BLaER1 treated with 17β-estradiol and CSF1 and Interleukin-3, amounts not matched to agents 10 nM and 100 nM (cell line): ENCODE data around the gene TUBB4A.

ENCODE experiments used
- H3K27ac ChIP-seq, 11 experiments: shearing (Covaris generic); formaldehyde crosslinking; 2 replicates each; pipeline ENCODE4 v1.8.1; 2022
- H3K27me3 ChIP-seq, 11 experiments: shearing (Covaris generic); formaldehyde crosslinking; 2 replicates each; pipeline ENCODE4 v1.8.1; 2022
- H3K36me3 ChIP-seq, 11 experiments: shearing (Covaris generic); formaldehyde crosslinking; 2 replicates each; pipeline ENCODE4 v1.8.1; 2022
- H3K4me1 ChIP-seq, 10 experiments: shearing (Covaris generic); formaldehyde crosslinking; 2 replicates each; pipeline ENCODE4 v1.8.1; 2022
- H3K4me2 ChIP-seq, 11 experiments: shearing (Covaris generic); formaldehyde crosslinking; 2 replicates each; pipeline ENCODE4 v1.8.1; 2022
- H3K4me3 ChIP-seq, 10 experiments: shearing (Covaris generic); formaldehyde crosslinking; 2 replicates each; pipeline ENCODE4 v1.8.1; 2022
- H3K9ac ChIP-seq, 11 experiments: shearing (Covaris generic); formaldehyde crosslinking; 2 replicates each; pipeline ENCODE4 v1.8.1; 2022
- H3K9me3 ChIP-seq, 11 experiments: shearing (Covaris generic); formaldehyde crosslinking; replicated peaks in 1 of 11; 2 replicates each; pipeline ENCODE4 v1.8.1; 2022
- H4K20me1 ChIP-seq, 11 experiments: shearing (Covaris generic); formaldehyde crosslinking; 2 replicates each; pipeline ENCODE4 v1.8.1; 2022
- Cebpa-rat ChIP-seq, 11 experiments: shearing (Covaris generic); IDR thresholded peaks; 2 replicates each; pipeline ENCODE4 v1.8.1; 2022

The TUBB4A gene

GRCh38 chr19:6534451-6535093 lies 32.5 kb upstream of the TUBB4A start:
- Histone ChIP-seq H3K4me3 (peak overlapping the region in 1 of 10 experiments; percentile 12; a peak in 1 of 20 replicates), H3K27me3 (no peaks in the 10 kb centered on the region), H3K9ac (no peak overlapping the region), H3K27ac (peak overlapping the region in 3 of 11 experiments; percentile 26 to 87 (median 38); a peak in 4 of 22 replicates), H3K4me1 (peaks cover 53 to 82% (median 69%) of the 10 kb centered on the region in 10 experiments), H4K20me1 (peaks cover 5 to 43% (median 17%) of the 10 kb centered on the region in 11 experiments; a peak in 16 of 22 replicates), H3K9me3 (peaks cover 0 to 14% (median 8%) of the 10 kb centered on the region in 11 experiments; a peak in 12 of 22 replicates), H3K36me3 (peaks cover 14 to 27% (median 21%) of the 10 kb centered on the region in 11 experiments), H3K4me2 (peak overlapping the region in 5 of 11 experiments; percentile 15 to 60 (median 40); a peak in 6 of 22 replicates)
- no peak for TF ChIP-seq Cebpa-rat (IDR thresholded peaks at IDR 0.05)

- peaks cover 0 to 14% (median 8%) of the 10 kb centered on the region in 11 experiments; a peak in 12 of 22 replicates for H3K9me3 ChIP-seq
- H3K27me3 ChIP-seq: no peaks in the 10 kb centered on the region
- peaks cover 5 to 43% (median 17%) of the 10 kb centered on the region in 11 experiments; a peak in 16 of 22 replicates for H4K20me1 ChIP-seq
- peak overlapping the region in 6 of 11 experiments; percentile 38 to 59 (median 50); a peak in 11 of 22 replicates for H3K27ac ChIP-seq
- H3K4me2 ChIP-seq: peak overlapping the region in 8 of 11 experiments; percentile 15 to 64 (median 46); a peak in 12 of 22 replicates
- TF ChIP-seq Cebpa-rat (IDR thresholded peaks at IDR 0.05): no peak
- peak overlapping the region in 2 of 11 experiments; percentile 19 to 27; a peak in 3 of 22 replicates for H3K9ac ChIP-seq
- peaks cover 14 to 26% (median 21%) of the 10 kb centered on the region in 11 experiments for H3K36me3 ChIP-seq
- no peak overlapping the region for H3K4me3 ChIP-seq
- peaks cover 58 to 82% (median 71%) of the 10 kb centered on the region in 10 experiments for H3K4me1 ChIP-seq
Observed at GRCh38 chr19:6533746-6534418, 31.8 kb upstream of the TUBB4A start.

- Histone ChIP-seq H3K4me2 (peak overlapping the region; percentile 81 to 99 (median 97)), H3K27me3 (no peaks in the 10 kb centered on the region), H3K4me3 (peak overlapping the region; percentile 83 to 100 (median 96)), H3K27ac (peak overlapping the region in 10 of 11 experiments; percentile 88 to 97 (median 92); a peak in 20 of 22 replicates), H3K9ac (peak overlapping the region; percentile 90 to 99 (median 95)), H3K4me1 (peaks cover 59 to 83% (median 72%) of the 10 kb centered on the region in 10 experiments), H4K20me1 (peaks cover 5 to 43% (median 17%) of the 10 kb centered on the region in 11 experiments; a peak in 16 of 22 replicates), H3K36me3 (peaks cover 14 to 26% (median 21%) of the 10 kb centered on the region in 11 experiments), H3K9me3 (peaks cover 0 to 14% (median 8%) of the 10 kb centered on the region in 11 experiments; a peak in 12 of 22 replicates)
- no peak for TF ChIP-seq Cebpa-rat (IDR thresholded peaks at IDR 0.05)
Observed at GRCh38 chr19:6533000-6533328, 30.9 kb upstream of the TUBB4A start.

- Histone ChIP-seq H3K27ac (peak overlapping the region; percentile 88 to 97 (median 92)), H3K36me3 (peaks cover 14 to 25% (median 21%) of the 10 kb centered on the region in 11 experiments), H4K20me1 (peaks cover 5 to 43% (median 17%) of the 10 kb centered on the region in 11 experiments; a peak in 16 of 22 replicates), H3K9ac (peak overlapping the region; percentile 90 to 99 (median 95)), H3K4me2 (peak overlapping the region; percentile 81 to 99 (median 97)), H3K4me1 (peaks cover 59 to 83% (median 72%) of the 10 kb centered on the region in 10 experiments), H3K9me3 (peaks cover 0 to 10% (median 5%) of the 10 kb centered on the region in 11 experiments; a peak in 12 of 22 replicates), H3K27me3 (no peaks in the 10 kb centered on the region), H3K4me3 (peak overlapping the region; percentile 83 to 100 (median 96))
- no peak for TF ChIP-seq Cebpa-rat (IDR thresholded peaks at IDR 0.05)
Observed at GRCh38 chr19:6532244-6532999, 30.3 kb upstream of the TUBB4A start.

- peaks cover 14 to 19% (median 17%) of the 10 kb centered on the region in 11 experiments for H3K36me3 ChIP-seq
- peaks cover 59 to 83% (median 72%) of the 10 kb centered on the region in 10 experiments for H3K4me1 ChIP-seq
- no peak for TF ChIP-seq Cebpa-rat (IDR thresholded peaks at IDR 0.05)
- peaks cover 0 to 7% (median under 1%) of the 10 kb centered on the region in 11 experiments; a peak in 5 of 22 replicates for H3K9me3 ChIP-seq
- H3K4me3 ChIP-seq: peak overlapping the region; percentile 83 to 100 (median 96)
- H4K20me1 ChIP-seq: peaks cover 5 to 43% (median 17%) of the 10 kb centered on the region in 11 experiments; a peak in 16 of 22 replicates
- peak overlapping the region; percentile 88 to 97 (median 92) for H3K27ac ChIP-seq
- H3K9ac ChIP-seq: peak overlapping the region; percentile 90 to 99 (median 95)
- peak overlapping the region; percentile 81 to 99 (median 97) for H3K4me2 ChIP-seq
- no peaks in the 10 kb centered on the region for H3K27me3 ChIP-seq
Observed at GRCh38 chr19:6531956-6532243, 29.8 kb upstream of the TUBB4A start.

GRCh38 chr19:6531163-6531955 lies 29.2 kb upstream of the TUBB4A start:
- Histone ChIP-seq H3K9me3 (peaks cover 0 to 7% (median 0%) of the 10 kb centered on the region in 11 experiments; a peak in 1 of 22 replicates), H3K36me3 (peaks cover 14 to 17% (median 15%) of the 10 kb centered on the region in 11 experiments), H3K27me3 (no peaks in the 10 kb centered on the region), H3K4me3 (peak overlapping the region; percentile 83 to 100 (median 96)), H4K20me1 (peaks cover 5 to 43% (median 17%) of the 10 kb centered on the region in 11 experiments; a peak in 16 of 22 replicates), H3K4me2 (peak overlapping the region; percentile 81 to 99 (median 97)), H3K9ac (peak overlapping the region; percentile 90 to 99 (median 95)), H3K27ac (peak overlapping the region; percentile 88 to 97 (median 92)), H3K4me1 (peaks cover 57 to 82% (median 69%) of the 10 kb centered on the region in 10 experiments)
- TF ChIP-seq Cebpa-rat (IDR thresholded peaks at IDR 0.05): no peak

GRCh38 chr19:6530386-6531162 lies 28.5 kb upstream of the TUBB4A start, which contains the start of gene TNFSF9:
TNFSF9 (plus strand) TSS chr19:6531026; CDS start chr19:6531037, 11 bp downstream.
- Histone ChIP-seq H3K27me3 (no peaks in the 10 kb centered on the region), H3K27ac (peak within 1 kb of the TSS; percentile 88 to 97 (median 92)), H4K20me1 (peaks cover 5 to 39% (median 17%) of the 10 kb centered on the region in 11 experiments; a peak in 16 of 22 replicates), H3K4me3 (peak within 1 kb of the TSS; percentile 83 to 100 (median 96)), H3K4me2 (peak within 1 kb of the TSS; percentile 81 to 99 (median 97)), H3K4me1 (peaks cover 49 to 74% (median 62%) of the 10 kb centered on the region in 10 experiments), H3K9me3 (peaks cover 0 to 3% (median 0%) of the 10 kb centered on the region in 11 experiments; a peak in 1 of 22 replicates), H3K36me3 (peaks cover 11 to 13% (median 12%) of the 10 kb centered on the region in 11 experiments), H3K9ac (peak within 1 kb of the TSS; percentile 90 to 99 (median 95))
- TF ChIP-seq Cebpa-rat (IDR thresholded peaks at IDR 0.05): no peak
